ENCODE data around the gene RNASEH2B.

RNASEH2B gene, protein sequence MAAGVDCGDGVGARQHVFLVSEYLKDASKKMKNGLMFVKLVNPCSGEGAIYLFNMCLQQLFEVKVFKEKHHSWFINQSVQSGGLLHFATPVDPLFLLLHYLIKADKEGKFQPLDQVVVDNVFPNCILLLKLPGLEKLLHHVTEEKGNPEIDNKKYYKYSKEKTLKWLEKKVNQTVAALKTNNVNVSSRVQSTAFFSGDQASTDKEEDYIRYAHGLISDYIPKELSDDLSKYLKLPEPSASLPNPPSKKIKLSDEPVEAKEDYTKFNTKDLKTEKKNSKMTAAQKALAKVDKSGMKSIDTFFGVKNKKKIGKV

GRCh38 chr13:50909605-50910484 lies at the start of gene RNASEH2B:
TSS of gene RNASEH2B (plus strand) at chr13:50909791. CDS start at chr13:50910077, 286 bp downstream.
- TF ChIP-seq CTCF (IDR thresholded peaks at IDR 0.05; ENCODE audit: low read depth, low read length) (no peak), MYC (IDR thresholded peaks at IDR 0.05; ENCODE audit: low read depth, low read length) (peak; percentile 89), POLR2A (IDR thresholded peaks at IDR 0.05; ENCODE audit: extremely low read depth, insufficient read length) (peak; percentile 92)
- TF ChIP-seq, protein P1, sequence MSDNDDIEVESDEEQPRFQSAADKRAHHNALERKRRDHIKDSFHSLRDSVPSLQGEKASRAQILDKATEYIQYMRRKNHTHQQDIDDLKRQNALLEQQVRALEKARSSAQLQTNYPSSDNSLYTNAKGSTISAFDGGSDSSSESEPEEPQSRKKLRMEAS (IDR thresholded peaks at IDR 0.05; ENCODE audit: low read depth, low read length) = peak; percentile 86
- DNase-seq (ENCODE audit: low read depth) = peak; percentile 92
- H3K4me3 ChIP-seq (ENCODE audit: low read depth, low read length) = peak within 1 kb of the TSS; percentile 97

- DNase-seq (ENCODE audit: low read depth) = no peak
- H3K4me3 ChIP-seq (ENCODE audit: low read depth, low read length) = no peak overlapping the region
- TF ChIP-seq CTCF (IDR thresholded peaks at IDR 0.05; ENCODE audit: low read depth, low read length) = no peak
- TF ChIP-seq, protein P1 (IDR thresholded peaks at IDR 0.05; ENCODE audit: low read depth, low read length) = no peak
Observed at GRCh38 chr13:50864492-50864891, 45.1 kb upstream of the RNASEH2B start.

DNA sequence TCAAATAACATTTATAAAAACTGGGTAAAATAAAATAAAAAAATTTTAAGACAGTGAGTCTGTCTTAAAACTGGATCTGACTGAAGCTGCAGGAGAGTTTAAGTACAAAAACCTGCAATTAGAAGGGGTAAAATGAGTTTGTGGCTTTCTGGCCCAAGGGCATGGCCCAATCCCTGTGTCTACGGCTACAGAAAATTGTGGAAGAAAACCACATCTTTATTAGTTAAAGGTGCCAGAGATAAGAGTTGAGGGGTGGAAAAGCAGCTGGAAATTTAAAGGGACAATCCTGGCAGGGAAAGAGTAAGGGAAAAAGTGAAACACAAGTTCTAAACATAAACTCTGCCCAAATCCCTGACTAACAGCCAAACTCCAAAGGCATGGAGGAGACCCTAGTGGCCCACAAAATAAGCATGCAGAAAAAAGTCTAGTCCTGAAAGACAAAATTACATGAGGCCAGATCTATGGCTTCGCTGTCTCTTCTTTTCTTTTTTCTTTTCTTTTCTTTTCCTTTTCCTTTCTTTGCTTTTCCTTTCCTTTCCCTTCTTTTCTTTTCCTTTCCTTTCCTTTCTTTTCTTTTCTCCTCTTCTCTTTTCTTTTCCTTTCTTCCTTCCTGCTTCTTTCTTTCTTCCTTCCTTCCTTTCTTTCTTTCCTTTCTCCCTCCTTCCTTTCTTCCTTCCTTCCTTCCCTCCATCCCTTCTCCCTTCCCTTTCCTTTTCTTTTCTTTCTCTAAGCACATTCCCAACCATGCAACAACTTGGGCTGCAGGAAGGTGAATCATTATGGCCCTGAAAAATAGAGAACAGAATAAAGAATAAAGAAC lies 42.6 kb upstream of the RNASEH2B start:
- TF ChIP-seq CTCF (IDR thresholded peaks at IDR 0.05; ENCODE audit: low read depth, low read length) = no peak
- H3K4me3 ChIP-seq (ENCODE audit: low read depth, low read length) = no peak overlapping the region
- DNase-seq (ENCODE audit: low read depth) = no peak

DNA sequence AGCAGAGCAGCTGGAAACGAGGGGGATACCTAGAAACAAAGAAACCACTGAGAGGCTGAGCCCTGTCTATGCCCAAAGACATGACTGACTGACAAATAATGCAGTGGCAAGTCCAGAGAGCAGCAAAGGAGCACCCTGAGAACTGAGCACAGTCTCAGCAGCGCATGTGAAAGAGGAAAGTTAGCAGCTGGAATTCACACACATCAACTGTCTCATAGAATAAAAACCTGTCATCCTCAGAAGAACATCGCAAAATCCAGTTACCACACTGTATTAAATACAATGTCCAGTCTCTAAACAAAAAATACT lies 42.0 kb upstream of the RNASEH2B start:
- H3K4me3 ChIP-seq (ENCODE audit: low read depth, low read length) = no peak overlapping the region
- no peak for DNase-seq (ENCODE audit: low read depth)
- TF ChIP-seq POLR2A (IDR thresholded peaks at IDR 0.05; ENCODE audit: extremely low read depth, insufficient read length) = no peak
- TF ChIP-seq, protein P1 (IDR thresholded peaks at IDR 0.05; ENCODE audit: low read depth, low read length) = no peak
- TF ChIP-seq CTCF (IDR thresholded peaks at IDR 0.05; ENCODE audit: low read depth, low read length) = no peak
- no peak for TF ChIP-seq MYC (IDR thresholded peaks at IDR 0.05; ENCODE audit: low read depth, low read length)

GRCh38 chr13:50871405-50871804 lies 38.2 kb upstream of the RNASEH2B start:
- H3K4me3 ChIP-seq (ENCODE audit: low read depth, low read length) = no peak overlapping the region
- TF ChIP-seq, protein P1 (IDR thresholded peaks at IDR 0.05; ENCODE audit: low read depth, low read length) = no peak
- TF ChIP-seq MYC (IDR thresholded peaks at IDR 0.05; ENCODE audit: low read depth, low read length) (no peak), CTCF (IDR thresholded peaks at IDR 0.05; ENCODE audit: low read depth, low read length) (no peak), POLR2A (IDR thresholded peaks at IDR 0.05; ENCODE audit: extremely low read depth, insufficient read length) (no peak)
- no peak for DNase-seq (ENCODE audit: low read depth)

All from NB4 (cell line).